H1 (cell line): Measurements from ENCODE around the gene GNAI2. TPM values are rescaled to one million over a fixed set of nuclear protein-coding genes. Genes with fewer than 3 reads are reported as not detected.
A peak's percentile ranks its signal among the peaks of the same experiment; 100 is the strongest.

ENCODE experiments used
- BACH1 ChIP-seq: IDR thresholded peaks from 2 replicates; pipeline ENCODE4 v1.6.1; 2012; ENCODE audit warnings: low read length, improper control_type of control experiment
- RAD21 ChIP-seq, 2 experiments: IDR thresholded peaks in 1 of 2; conservative IDR thresholded peaks in 1 of 2; 2 replicates each; pipeline ENCODE4 v1.6.1; 2011; ENCODE audit warnings: low read depth in 2 of 2, low read length in 2 of 2, improper control_type of control experiment in 1 of 2, inconsistent platforms in 1 of 2, mild to moderate bottlenecking in 1 of 2, moderate library complexity in 1 of 2
- polyA plus RNA-seq, 7 experiments: library from polyadenylated mRNA; depleted of rRNA in 3 of 7; stranded (reverse) in 5 of 7; unstranded in 2 of 7; fragments of >200 nt in 5 of 7; fragments of 200-250 nt in 2 of 7; gene quantifications; 1 replicate in 5 of 7; 2 replicates in 1 of 7; 4 replicates in 1 of 7; pipeline versions ENCODE4 v1.2.1 to v1.2.3, GENCODE V29; 2011 to 2013; ENCODE audit warnings: missing spikeins in 2 of 7, mixed read lengths in 2 of 7
- total RNA-seq: library from RNA; stranded (reverse); fragmentation: NEBNext Ultra II Directional; extraction: Animal tissue kit (Norgen Biotek cat#: 25700); gene quantifications from 2 replicates; pipeline ENCODE4 v1.2.1, GENCODE V29; 2021
- TF ChIP-seq, protein P1 (sequence below), 3 experiments: IDR thresholded peaks; 1 replicate in 2 of 3; 2 replicates in 1 of 3; pipeline versions ENCODE4 v1.5.1 to v1.6.1; 2011; ENCODE audit warnings: low read length in 3 of 3, mild to moderate bottlenecking in 3 of 3, inconsistent platforms in 2 of 3, low read depth in 1 of 3, moderate library complexity in 1 of 3; ENCODE audit not compliant: insufficient read depth in 1 of 3; ENCODE audit errors: control extremely low read depth in 1 of 3
- TF ChIP-seq, protein P2 (sequence below): IDR thresholded peaks from 2 replicates; pipeline ENCODE4 v1.6.1; 2012; ENCODE audit warnings: inconsistent platforms

GNAI2 gene
- total and polyA plus RNA-seq, 2 of the 8 experiments (the other 6 are each of a cell fraction or from before 2014, with no cell fraction given): 168 to 539 TPM

DNA sequence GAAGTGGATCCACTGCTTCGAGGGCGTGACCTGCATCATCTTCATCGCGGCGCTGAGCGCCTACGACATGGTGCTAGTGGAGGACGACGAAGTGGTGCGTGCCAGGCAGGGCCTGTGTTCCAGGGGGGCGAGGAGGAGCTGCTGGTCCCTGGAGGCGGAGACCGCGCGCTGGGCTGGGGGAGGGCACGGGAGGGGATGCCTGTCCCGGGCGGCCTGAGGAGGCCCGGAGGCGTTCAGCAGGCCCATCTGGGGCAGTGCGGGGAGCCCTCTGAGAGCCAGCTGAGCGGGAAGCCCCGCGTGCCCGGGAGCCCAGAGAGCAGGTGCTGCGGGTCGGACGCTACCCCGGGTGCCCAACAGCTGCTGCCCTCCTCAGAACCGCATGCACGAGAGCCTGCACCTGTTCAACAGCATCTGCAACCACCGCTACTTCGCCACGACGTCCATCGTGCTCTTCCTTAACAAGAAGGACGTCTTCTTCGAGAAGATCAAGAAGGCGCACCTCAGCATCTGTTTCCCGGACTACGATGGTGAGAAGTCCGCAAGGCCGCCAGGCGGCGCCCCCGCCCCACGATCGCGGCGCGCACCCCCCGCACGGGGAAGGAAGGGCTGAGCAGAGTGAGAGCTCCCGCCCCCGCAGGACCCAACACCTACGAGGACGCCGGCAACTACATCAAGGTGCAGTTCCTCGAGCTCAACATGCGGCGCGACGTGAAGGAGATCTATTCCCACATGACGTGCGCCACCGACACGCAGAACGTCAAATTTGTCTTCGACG is 41.7 kb upstream of the GNAI2 start (continued):
- TF ChIP-seq, protein P1, sequence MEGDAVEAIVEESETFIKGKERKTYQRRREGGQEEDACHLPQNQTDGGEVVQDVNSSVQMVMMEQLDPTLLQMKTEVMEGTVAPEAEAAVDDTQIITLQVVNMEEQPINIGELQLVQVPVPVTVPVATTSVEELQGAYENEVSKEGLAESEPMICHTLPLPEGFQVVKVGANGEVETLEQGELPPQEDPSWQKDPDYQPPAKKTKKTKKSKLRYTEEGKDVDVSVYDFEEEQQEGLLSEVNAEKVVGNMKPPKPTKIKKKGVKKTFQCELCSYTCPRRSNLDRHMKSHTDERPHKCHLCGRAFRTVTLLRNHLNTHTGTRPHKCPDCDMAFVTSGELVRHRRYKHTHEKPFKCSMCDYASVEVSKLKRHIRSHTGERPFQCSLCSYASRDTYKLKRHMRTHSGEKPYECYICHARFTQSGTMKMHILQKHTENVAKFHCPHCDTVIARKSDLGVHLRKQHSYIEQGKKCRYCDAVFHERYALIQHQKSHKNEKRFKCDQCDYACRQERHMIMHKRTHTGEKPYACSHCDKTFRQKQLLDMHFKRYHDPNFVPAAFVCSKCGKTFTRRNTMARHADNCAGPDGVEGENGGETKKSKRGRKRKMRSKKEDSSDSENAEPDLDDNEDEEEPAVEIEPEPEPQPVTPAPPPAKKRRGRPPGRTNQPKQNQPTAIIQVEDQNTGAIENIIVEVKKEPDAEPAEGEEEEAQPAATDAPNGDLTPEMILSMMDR (IDR thresholded peaks at IDR 0.05; ENCODE audit: control extremely low read depth in 1 of 3, insufficient read depth in 1 of 3, low read depth in 1 of 3, low read length in 3 of 3): peak in 2 of 3 experiments; percentile 92 to 97; a peak in 3 of 4 replicates
- TF ChIP-seq, protein P2, sequence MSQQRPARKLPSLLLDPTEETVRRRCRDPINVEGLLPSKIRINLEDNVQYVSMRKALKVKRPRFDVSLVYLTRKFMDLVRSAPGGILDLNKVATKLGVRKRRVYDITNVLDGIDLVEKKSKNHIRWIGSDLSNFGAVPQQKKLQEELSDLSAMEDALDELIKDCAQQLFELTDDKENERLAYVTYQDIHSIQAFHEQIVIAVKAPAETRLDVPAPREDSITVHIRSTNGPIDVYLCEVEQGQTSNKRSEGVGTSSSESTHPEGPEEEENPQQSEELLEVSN: peak; percentile 92
- TF ChIP-seq RAD21 (IDR thresholded peaks at IDR 0.05 in 1 of 2, conservative IDR thresholded peaks at IDR 0.05 in 1 of 2; ENCODE audit: low read depth in 2 of 2, low read length in 2 of 2) (peak; percentile 96 to 97), BACH1 (peak; percentile 66)
